ENCODE results near the gene HBB. TPM values are rescaled to one million over a fixed set of nuclear protein-coding genes. Genes with fewer than 3 reads are reported as not detected.

HBB gene
- 1 to 10 TPM in 1 of 4 donors, not detected in 3; 2.8 TPM for total RNA-seq

DNA sequence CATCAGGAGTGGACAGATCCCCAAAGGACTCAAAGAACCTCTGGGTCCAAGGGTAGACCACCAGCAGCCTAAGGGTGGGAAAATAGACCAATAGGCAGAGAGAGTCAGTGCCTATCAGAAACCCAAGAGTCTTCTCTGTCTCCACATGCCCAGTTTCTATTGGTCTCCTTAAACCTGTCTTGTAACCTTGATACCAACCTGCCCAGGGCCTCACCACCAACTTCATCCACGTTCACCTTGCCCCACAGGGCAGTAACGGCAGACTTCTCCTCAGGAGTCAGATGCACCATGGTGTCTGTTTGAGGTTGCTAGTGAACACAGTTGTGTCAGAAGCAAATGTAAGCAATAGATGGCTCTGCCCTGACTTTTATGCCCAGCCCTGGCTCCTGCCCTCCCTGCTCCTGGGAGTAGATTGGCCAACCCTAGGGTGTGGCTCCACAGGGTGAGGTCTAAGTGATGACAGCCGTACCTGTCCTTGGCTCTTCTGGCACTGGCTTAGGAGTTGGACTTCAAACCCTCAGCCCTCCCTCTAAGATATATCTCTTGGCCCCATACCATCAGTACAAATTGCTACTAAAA, at the start of gene HBB:
Gene HBB (minus strand): TSS at position 340 of the 579 bp plus-strand sequence. CDS start 50 bp downstream, at position 290.
- DNase-seq, result no peak
- Histone ChIP-seq H3K27ac (no peak within 1 kb of the TSS), H3K4me1 (no peaks in the 10 kb centered on the region), H3K4me3 (no peak within 1 kb of the TSS), H3K27me3 (no peaks in the 10 kb centered on the region), H3K9me3 (no peaks in the 10 kb centered on the region), H3K36me3 (no peaks in the 10 kb centered on the region)
- TF ChIP-seq, protein P1, sequence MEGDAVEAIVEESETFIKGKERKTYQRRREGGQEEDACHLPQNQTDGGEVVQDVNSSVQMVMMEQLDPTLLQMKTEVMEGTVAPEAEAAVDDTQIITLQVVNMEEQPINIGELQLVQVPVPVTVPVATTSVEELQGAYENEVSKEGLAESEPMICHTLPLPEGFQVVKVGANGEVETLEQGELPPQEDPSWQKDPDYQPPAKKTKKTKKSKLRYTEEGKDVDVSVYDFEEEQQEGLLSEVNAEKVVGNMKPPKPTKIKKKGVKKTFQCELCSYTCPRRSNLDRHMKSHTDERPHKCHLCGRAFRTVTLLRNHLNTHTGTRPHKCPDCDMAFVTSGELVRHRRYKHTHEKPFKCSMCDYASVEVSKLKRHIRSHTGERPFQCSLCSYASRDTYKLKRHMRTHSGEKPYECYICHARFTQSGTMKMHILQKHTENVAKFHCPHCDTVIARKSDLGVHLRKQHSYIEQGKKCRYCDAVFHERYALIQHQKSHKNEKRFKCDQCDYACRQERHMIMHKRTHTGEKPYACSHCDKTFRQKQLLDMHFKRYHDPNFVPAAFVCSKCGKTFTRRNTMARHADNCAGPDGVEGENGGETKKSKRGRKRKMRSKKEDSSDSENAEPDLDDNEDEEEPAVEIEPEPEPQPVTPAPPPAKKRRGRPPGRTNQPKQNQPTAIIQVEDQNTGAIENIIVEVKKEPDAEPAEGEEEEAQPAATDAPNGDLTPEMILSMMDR (IDR thresholded peaks at IDR 0.05), result no peak
- no peak for TF ChIP-seq POLR2A (IDR thresholded peaks at IDR 0.05)

DNA sequence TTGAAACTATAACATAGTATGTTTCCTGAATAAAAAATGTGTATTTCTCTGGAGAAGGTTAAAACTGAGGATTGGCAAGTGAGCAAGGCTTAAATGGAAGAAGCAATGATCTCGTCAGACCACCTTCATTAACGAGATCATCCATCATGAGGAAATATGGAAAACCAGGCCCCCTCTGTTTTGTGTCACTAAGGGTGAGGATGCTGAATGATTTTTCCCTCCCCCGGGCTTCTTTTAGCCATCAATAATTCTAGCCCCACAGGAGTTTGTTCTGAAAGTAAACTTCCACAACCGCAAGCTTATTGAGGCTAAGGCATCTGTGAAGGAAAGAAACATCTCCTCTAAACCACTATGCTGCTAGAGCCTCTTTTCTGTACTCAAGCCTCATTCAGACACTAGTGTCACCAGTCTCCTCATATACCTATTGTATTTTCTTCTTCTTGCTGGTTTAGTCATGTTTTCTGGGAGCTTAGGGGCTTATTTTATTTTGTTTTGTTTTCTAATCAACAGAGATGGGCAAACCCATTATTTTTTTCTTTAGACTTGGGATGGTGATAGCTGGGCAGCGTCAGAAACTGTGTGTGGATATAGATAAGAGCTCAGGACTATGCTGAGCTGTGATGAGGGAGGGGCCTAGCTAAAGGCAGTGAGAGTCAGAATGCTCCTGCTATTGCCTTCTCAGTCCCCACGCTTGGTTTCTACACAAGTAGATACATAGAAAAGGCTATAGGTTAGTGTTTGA, 48.7 kb upstream of the HBB start:
- Histone ChIP-seq H3K4me1 (no peaks in the 10 kb centered on the region), H3K27me3 (no peaks in the 10 kb centered on the region), H3K27ac (no peak overlapping the region), H3K36me3 (no peaks in the 10 kb centered on the region), H3K9me3 (no peaks in the 10 kb centered on the region), H3K4me3 (no peak overlapping the region)
- DNase-seq, result no peak
- TF ChIP-seq, protein P1 (IDR thresholded peaks at IDR 0.05), result no peak
- TF ChIP-seq POLR2A (IDR thresholded peaks at IDR 0.05), result no peak

DNA sequence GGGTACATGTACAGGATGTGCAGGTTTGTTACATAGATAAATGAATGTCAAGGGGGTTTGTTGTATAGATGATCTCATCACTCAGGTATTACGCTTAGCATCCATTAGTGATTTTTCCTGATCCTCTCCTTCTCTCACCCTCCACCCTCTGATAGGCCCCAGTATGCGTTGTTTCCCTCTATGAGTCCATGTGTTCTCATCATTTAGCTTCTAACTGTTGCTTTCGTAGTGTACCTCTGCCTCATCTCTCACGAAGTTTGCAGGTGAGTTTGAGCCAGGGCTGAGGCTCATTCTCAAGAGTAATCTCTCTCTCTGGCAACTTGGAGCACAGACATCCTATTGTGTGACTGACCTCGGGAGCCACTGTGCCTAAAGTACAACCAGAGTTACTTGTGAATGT, 47.5 kb upstream of the HBB start:
- Histone ChIP-seq H3K4me1 (no peaks in the 10 kb centered on the region), H3K27ac (no peak overlapping the region), H3K36me3 (no peaks in the 10 kb centered on the region), H3K27me3 (no peaks in the 10 kb centered on the region), H3K4me3 (no peak overlapping the region), H3K9me3 (no peaks in the 10 kb centered on the region)
- TF ChIP-seq POLR2A (IDR thresholded peaks at IDR 0.05), result no peak
- TF ChIP-seq, protein P1 (IDR thresholded peaks at IDR 0.05), result no peak
- no peak for DNase-seq

DNA sequence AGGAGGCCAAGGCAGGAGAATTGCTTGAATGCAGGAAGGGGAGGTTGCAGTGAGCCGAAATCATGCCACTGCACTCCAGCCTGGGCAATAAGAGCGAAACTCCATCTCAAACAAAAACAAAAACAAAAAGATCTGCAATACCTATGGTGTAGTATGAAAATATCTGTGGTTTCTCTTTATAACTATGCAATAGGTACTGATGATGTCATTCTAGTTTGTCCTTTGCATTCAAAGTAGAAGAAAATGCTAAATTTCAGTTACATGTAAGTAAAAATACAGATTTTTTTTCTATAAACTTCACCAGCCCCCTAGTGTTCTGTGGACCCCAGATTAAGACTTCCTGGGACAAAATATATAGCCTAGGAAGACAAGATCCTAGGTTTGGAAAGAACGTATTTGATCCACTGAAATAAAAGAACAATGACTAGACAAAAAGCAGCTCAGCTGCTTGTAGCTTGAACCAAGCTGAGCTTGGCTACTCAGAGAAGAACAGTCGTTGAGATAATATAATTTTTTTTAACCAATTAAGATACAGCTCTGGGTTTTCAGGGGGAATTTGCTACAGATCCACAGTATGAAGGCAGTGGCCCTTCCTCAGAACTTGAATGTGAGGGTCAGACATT, 45.6 kb upstream of the HBB start:
- Histone ChIP-seq H3K27ac (no peak overlapping the region), H3K4me3 (no peak overlapping the region), H3K36me3 (no peaks in the 10 kb centered on the region), H3K9me3 (no peaks in the 10 kb centered on the region), H3K4me1 (no peaks in the 10 kb centered on the region), H3K27me3 (no peaks in the 10 kb centered on the region)
- no peak for DNase-seq
- TF ChIP-seq POLR2A (IDR thresholded peaks at IDR 0.05), result no peak
- TF ChIP-seq, protein P1 (IDR thresholded peaks at IDR 0.05), result no peak

DNA sequence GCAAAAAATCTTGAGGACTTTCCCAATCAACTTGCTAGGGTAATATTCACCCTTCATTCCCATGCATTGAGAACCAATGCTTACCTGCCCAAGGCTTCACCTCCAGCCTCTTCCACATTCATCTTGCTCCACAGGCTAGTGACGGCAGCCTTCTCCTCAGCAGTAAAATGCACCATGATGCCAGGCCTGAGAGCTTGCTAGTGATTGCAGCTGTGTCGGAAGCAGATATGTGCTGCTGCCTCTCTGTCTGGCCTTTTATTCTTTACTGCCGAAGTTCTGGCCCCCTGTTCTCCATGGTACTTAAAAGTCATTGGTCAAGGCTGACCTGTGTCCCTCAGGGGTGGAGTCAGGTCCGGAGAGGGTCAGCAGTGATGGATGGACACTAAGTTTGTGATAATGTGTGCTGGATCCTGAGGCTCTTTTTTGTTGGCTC, 42.9 kb upstream of the HBB start, which contains the start of gene HBE1:
Gene HBE1 (minus strand): TSS at position 231 of the 433 bp plus-strand sequence. CDS start 55 bp downstream, at position 176.
- no peak within 1 kb of the TSS for H3K4me3 ChIP-seq
- no peaks in the 10 kb centered on the region for H3K36me3 ChIP-seq
- H3K4me1 ChIP-seq, result no peaks in the 10 kb centered on the region
- DNase-seq, result no peak
- no peaks in the 10 kb centered on the region for H3K27me3 ChIP-seq
- no peaks in the 10 kb centered on the region for H3K9me3 ChIP-seq
- no peak within 1 kb of the TSS for H3K27ac ChIP-seq
- no peak for TF ChIP-seq POLR2A (IDR thresholded peaks at IDR 0.05)
- TF ChIP-seq, protein P1 (IDR thresholded peaks at IDR 0.05), result no peak
